NCI-H187 (cell line): Measurements from ENCODE around the gene HYAL3.
"Not testable (repeated sequence)": the region's sequence is repeated elsewhere in the genome, so short reads cannot be mapped to it uniquely, and the experiment has no call there.

Experiments
- DNase-seq, 2 experiments: peaks; one replicate each; lab custom pipeline; 2025; lab: John Stamatoyannopoulos, UW

Gene HYAL3

DNA sequence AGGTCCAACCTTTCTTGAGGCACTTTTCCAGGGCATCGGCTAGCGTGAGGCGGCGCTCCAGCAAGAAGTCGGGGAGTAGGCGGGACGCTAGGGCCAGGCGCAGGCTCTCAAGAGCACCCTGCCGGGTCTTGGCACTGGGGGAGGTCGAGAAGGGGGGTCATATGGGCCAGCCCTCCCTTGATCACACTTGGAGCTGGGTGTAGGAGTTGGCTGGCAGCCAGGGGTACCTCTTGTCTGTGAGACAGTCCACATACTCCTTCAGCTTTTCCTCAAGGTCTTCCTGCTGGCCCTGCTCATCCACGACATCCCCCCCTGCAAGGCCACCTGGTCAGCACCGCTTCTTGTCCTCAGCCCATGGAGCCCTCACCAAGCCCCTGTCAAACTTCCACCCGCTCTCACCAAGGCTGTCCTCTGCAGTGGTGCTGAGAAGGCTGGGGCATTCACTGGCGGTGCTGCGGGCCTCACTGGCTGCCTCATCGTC lies 9.0 kb downstream of the HYAL3 start:
- DNase-seq, result no peak

DNA sequence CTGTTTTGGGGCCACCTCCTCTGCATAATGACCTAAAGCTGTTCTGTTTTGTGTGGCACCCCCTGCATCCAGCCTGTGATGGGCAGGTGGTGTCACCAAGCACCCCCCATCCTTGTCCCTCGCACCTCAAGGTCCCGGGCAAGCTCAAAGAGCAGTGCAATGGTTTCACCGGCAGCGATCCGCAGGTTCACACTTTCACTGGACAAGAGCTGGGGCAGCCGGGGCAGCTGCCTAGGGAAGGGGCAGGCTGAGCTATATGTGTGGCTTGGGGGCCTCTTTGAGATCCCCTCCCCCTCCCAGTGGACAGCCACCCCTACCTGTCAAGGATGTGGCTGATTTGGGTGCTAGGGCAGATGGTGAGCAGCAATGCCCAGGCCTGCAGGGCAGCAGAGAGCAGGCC lies 10.1 kb downstream of the HYAL3 start:
- no peak for DNase-seq

DNA sequence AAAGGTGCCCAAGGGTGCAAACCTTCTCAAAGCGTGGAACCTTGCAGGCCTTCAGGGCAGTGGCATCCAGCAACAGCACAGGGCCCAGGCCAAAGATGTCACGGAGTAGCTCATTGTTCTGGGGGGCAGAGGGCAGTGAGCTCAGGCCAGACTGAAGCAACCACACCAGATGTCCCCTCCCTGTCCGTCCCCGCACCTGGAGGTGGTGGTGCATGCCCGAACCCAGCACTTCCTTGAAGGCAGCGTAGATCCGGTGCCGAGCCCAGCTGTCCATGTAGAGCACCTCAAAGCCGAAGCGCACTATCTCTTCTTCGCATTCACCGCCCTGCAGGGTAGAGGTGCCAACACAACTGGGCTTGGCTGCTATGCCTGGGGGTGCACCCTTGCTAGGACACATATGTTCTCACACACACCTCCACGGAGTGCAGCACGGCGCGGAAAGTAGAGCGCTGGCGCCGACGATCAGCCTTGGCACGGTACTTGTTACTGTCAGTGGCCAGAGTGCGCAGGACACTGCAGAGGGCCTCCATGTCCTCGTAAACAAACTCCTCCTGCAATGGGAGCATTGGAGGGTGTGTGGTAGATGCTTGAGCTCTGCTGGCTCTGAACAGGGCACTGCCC lies 10.7 kb downstream of the HYAL3 start:
- DNase-seq, result no peak

DNA sequence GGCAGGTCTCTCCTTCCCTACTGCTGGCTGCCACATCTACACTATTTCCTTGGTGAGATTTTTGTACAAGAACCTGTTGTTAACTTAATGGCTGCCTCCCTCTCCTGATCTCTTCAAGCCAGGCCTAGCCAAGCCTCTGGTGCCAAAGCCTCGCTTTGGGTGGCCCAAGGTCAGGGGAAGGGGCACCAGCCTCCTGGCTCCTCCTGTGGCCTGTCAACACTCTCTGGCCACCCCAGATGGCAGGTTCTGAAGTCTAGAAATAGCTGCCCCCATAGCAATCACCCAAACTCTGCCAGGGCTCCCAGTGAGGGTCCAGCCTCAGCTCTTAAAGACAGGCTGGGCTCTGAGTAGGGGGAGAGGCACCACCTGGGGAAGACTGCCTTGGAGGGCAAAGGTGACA lies 11.9 kb downstream of the HYAL3 start:
- DNase-seq, result no peak

DNA sequence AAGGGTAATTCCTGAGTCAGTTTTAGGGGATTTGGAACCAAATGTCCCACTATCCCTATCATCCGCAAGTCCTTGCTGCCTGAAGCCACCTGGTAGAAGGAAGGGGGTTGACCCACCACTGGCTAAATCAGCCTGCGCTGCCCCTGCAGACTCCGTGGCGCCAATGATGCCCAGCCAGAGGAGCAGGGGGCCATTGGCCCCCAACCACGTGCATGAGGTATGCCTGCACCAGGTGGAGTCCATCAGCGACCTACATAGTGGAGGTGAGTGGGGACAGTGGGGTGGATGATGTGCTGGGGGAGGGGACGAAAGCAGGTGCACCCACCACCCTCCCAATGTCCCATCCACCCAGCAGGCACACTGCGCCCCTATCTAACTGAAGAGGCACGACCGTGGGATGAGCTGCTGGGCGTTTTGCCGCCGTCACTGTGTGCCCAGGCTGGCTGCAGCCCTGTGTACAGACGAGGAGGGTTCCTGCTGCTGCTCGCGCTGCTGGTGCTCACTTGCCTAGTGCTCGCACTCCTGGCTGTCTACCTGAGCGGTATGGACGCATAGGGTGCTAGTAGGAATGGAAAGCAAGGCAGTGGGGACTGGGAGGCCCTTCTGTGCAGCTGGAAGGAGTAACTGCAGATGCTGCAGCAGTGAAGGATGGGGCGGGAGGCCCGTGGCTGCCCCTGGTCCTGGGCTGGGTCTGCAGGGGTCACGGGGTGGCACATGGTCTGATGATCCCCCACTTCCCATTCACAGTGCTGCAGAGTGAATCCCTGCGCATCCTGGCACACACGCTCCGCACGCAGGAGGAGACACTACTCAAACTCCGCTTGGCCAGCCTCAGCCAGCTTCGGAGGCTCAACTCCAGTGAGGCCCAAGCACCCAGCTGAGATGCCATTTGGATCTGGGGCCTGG lies 12.6 kb downstream of the HYAL3 start:
- no peak for DNase-seq

- not testable (repeated sequence) for DNase-seq
Observed at GRCh38 chr3:50284121-50284520, 15.1 kb downstream of the HYAL3 start.

GRCh38 chr3:50279255-50280016 lies 19.8 kb downstream of the HYAL3 start:
- DNase-seq, result no peak

DNA sequence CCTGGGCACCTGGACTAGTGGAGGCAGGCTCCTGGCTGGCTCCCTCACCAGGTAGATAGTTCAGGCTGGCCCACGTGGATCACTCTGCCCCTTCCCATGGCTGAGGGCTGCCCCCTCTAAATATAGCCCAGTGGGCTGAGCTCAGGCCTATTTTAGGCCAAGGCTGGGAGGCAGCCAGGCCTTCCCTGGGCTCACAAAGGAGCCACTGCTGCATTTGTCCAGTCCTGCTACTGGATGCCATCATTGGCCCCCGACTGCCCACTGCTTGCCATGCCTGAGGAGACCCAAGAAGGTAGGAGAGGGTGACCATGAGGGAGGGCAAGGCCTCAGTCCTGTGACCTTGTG lies 20.4 kb downstream of the HYAL3 start, which contains the start of gene LSMEM2:
LSMEM2 (plus strand) TSS at position 208 of the 345 bp plus-strand sequence; CDS start at position 235, 27 bp downstream.
- no peak for DNase-seq

DNA sequence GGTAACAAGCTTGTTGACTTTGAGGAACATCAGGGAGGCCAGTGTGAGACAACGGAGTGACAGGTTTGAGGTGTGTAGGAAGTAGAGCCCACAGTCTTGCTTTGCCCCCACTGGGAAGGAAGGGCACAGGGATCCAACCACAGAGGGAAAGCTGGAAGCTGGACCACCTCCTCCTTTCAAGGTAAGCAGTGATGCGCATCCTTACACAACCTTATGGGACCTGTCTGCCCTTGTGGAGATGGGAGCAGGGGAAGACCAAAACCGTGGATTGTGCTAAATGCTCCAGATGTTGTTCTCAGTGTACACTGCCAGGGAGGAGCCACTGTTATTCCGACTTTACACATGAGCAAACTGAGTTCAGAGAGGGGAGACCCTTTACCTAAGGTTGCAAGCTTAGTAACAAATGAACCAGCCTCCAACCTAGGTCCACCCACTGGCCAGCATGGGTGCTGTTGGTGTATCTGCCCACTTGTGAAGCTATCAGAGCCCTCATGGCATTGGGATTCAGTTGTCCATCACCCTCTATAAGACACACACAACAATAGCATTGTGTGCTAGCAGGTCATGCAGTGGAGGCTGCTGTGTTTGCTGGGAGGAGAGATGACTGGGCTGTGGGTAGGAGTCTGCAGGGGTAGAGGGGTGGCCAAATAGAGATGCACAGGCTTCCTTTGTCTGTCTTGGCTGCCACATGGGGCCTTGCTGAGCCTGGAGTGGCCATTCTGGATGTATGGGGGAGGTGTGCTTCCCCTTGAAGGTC lies 20.9 kb downstream of the HYAL3 start:
- no peak for DNase-seq

GRCh38 chr3:50276762-50277101 lies 22.5 kb downstream of the HYAL3 start:
- no peak for DNase-seq

- DNase-seq, result no peak
Observed at GRCh38 chr3:50275996-50276761, 23.0 kb downstream of the HYAL3 start.

GRCh38 chr3:50275141-50275995 lies 23.8 kb downstream of the HYAL3 start:
- DNase-seq, result no peak

GRCh38 chr3:50274371-50275104 lies 24.7 kb downstream of the HYAL3 start:
- peak in 1 of 2 experiments; percentile 14 for DNase-seq

DNA sequence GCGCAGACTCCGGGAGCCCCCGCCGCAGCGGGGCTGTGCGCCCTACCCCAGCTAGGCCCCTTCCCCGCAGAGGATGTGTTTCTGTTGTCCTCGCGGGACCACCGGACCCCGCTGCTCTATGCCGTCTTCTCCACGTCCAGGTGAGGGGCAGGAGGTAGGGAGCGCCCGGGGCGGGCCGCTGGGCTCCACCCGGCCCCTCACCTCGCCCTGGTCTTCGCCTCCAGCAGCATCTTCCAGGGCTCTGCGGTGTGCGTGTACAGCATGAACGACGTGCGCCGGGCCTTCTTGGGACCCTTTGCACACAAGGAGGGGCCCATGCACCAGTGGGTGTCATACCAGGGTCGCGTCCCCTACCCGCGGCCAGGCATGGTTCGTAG lies 25.5 kb downstream of the HYAL3 start:
- no peak for DNase-seq

DNA sequence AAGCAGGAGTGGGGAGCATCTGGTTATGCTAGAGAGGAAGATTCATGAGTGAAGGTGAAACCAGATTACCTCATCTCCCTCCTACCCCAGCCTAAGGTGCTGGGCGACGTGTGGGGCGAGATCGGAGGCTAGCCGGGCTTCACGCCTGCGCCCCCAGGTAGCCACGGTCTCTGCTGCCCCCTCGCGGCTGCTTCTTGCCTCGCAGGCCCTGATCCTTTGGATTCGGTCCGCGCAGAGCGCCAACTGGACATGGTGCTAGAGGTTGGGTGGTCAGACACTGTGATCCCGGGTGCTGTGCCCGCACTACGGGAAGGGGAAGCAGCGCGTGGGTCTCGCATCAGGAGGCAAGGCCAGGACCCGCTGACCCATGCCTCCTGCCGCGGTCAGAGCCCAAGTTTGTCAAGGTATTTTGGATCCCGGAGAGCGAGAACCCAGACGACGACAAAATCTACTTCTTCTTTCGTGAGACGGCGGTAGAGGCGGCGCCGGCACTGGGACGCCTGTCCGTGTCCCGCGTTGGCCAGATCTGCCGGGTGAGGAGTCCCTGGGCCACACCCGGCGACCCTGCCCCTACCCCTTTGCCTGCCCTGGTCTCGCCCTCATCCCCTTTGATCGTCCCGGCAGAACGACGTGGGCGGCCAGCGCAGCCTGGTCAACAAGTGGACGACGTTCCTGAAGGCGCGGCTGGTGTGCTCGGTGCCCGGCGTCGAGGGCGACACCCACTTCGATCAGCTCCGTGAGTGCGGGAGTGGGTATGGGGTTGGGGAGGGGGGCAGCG lies 26.1 kb downstream of the HYAL3 start:
- DNase-seq, result peak in 1 of 2 experiments; percentile 34

DNA sequence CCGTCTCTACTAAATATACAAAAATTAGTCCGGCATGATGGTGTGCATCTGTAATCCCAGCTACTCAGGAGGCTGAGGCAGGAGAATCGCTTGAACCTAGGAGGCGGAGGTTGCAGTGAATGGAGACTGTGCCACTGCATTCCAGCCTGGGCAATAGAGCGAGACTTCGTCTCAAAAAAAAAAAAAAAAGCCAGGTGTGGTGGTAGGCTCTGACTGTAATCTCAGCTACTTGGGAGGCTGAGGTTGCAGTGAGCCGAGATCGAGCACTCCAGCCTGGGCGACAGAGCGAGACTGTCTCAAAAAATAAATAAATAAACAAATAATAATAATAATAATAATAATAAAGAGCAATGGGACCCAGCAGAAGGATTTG lies 26.7 kb downstream of the HYAL3 start:
- not testable (repeated sequence) for DNase-seq

GRCh38 chr3:50271314-50271936 lies 27.8 kb downstream of the HYAL3 start:
- no peak for DNase-seq
